ENCODE measurements around the gene TSTD1.

The TSTD1 gene

DNA sequence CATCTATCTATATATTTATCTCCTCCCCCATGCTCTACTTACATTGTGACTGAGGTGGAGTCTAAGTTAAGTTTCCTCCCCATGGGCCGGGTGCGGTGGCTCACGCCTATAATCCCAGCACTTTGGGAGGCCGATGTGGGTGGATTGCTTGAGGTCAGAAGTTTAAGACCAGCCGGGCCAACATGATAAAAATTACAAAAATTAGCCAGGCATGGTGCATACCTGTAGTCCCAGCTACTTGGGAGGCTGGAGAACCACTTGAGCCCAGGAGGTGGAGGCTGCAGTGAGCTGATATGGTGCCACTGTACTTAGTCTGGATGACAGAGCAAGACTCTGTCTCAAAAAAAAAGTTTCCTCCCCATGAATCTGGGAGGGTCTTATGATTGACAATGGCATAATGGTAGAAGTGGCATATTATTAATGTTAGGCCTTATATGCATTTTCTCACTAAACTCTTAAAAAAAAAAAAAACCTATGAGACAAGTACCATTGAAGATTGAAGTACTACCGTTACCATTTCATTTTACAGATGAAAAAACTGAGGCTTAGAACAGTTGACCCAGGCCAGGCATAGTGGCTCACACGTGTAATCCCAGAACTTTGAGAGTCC, 29.1 kb downstream of the TSTD1 start:
- no peak overlapping the region for H3K4me3 ChIP-seq (replicated peaks; ENCODE audit: low read depth, low read length)
- no peak for TF ChIP-seq CTCF (IDR thresholded peaks at IDR 0.05; ENCODE audit: insufficient read depth, low read length, poor library complexity, severe bottlenecking)
- H3K27me3 ChIP-seq (replicated peaks; ENCODE audit: control insufficient read depth, insufficient read depth, low read length) = no peaks in the 10 kb centered on the region
- H3K36me3 ChIP-seq (ENCODE audit: control insufficient read depth, insufficient read depth, low read length) = no peaks in the 10 kb centered on the region
- DNase-seq (ENCODE audit: extremely low read depth, insufficient read length) = no peak

- no peak for DNase-seq (ENCODE audit: extremely low read depth, insufficient read length)
Measured at GRCh38 chr1:161008869-161009510, 29.8 kb downstream of the TSTD1 start.

DNA sequence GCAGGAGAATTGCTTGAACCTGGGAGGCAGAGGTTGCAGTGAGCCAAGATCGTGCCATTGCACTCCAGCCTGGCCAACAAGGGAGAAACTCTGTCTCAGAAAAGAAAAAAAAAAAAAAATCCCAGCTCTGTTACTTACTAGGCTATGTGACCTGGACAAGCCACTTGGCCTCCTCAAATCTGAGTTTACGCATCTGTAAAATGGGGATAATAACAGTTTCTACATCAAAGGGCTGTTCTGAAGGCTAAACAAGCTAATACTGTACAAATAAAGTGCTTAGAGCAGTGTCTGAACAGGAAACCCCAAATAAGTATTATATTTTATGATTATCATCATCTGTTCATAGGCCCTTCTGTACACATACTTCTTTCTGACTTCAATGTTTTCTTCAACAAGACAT, 31.4 kb downstream of the TSTD1 start:
- H3K4me3 ChIP-seq (replicated peaks; ENCODE audit: low read depth, low read length) = no peak overlapping the region
- H3K27me3 ChIP-seq (replicated peaks; ENCODE audit: control insufficient read depth, insufficient read depth, low read length) = no peaks in the 10 kb centered on the region
- H3K36me3 ChIP-seq (ENCODE audit: control insufficient read depth, insufficient read depth, low read length) = no peaks in the 10 kb centered on the region
- DNase-seq (ENCODE audit: extremely low read depth, insufficient read length) = no peak
- TF ChIP-seq CTCF (IDR thresholded peaks at IDR 0.05; ENCODE audit: insufficient read depth, low read length, poor library complexity, severe bottlenecking) = no peak

More at GRCh38 chr1:161008869-161009510, 29.8 kb downstream of the TSTD1 start:
- Histone ChIP-seq H3K27me3 (replicated peaks; ENCODE audit: control insufficient read depth, insufficient read depth, low read length) (no peaks in the 10 kb centered on the region), H3K4me3 (replicated peaks; ENCODE audit: low read depth, low read length) (no peak overlapping the region), H3K36me3 (ENCODE audit: control insufficient read depth, insufficient read depth, low read length) (no peaks in the 10 kb centered on the region)
- TF ChIP-seq CTCF (IDR thresholded peaks at IDR 0.05; ENCODE audit: insufficient read depth, low read length, poor library complexity, severe bottlenecking) = no peak

- no peak for DNase-seq (ENCODE audit: extremely low read depth, insufficient read length)
- Histone ChIP-seq H3K4me3 (replicated peaks; ENCODE audit: low read depth, low read length) (no peak overlapping the region), H3K36me3 (ENCODE audit: control insufficient read depth, insufficient read depth, low read length) (no peaks in the 10 kb centered on the region), H3K27me3 (replicated peaks; ENCODE audit: control insufficient read depth, insufficient read depth, low read length) (no peaks in the 10 kb centered on the region)
- no peak for TF ChIP-seq CTCF (IDR thresholded peaks at IDR 0.05; ENCODE audit: insufficient read depth, low read length, poor library complexity, severe bottlenecking)
Measured at GRCh38 chr1:161006563-161006962, 32.2 kb downstream of the TSTD1 start.

DNA sequence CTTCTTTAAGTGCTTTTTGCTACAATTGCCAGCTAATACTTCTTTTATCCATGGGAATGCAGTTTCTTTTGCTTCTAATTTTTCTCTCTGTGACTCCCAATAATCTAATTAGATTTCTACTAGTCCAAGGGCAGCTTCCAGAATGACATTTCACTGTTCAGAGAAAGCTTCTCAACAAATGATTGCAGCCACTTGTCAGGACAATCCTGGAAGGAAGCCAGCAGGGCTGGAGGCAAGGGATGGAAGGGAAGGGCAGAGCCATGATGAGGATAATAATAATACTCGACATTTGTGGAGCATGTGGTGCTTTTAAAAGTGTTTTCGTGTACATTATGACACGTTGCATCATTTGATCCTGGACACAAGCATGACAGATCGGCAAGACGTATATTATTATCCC, 37.2 kb downstream of the TSTD1 start:
- no peaks in the 10 kb centered on the region for H3K27me3 ChIP-seq (replicated peaks; ENCODE audit: control insufficient read depth, insufficient read depth, low read length)
- peaks cover 18% of the 10 kb centered on the region for H3K36me3 ChIP-seq (ENCODE audit: control insufficient read depth, insufficient read depth, low read length)
- no peak for DNase-seq (ENCODE audit: extremely low read depth, insufficient read length)

More for the DNA sequence above, 37.2 kb downstream of the TSTD1 start:
- TF ChIP-seq CTCF (IDR thresholded peaks at IDR 0.05; ENCODE audit: insufficient read depth, low read length, poor library complexity, severe bottlenecking) = no peak
- H3K4me3 ChIP-seq (replicated peaks; ENCODE audit: low read depth, low read length) = no peak overlapping the region
